ENCODE measurements around the gene IGFBP5. TPM values are rescaled to one million over a fixed set of nuclear protein-coding genes. Genes with fewer than 3 reads are reported as not detected.
A peak's percentile ranks its signal among the peaks of the same experiment; 100 is the strongest.

IGFBP5 gene
- total RNA-seq: 1,000 to 10,000 TPM in 6 of 7 donors, 100 to 1,000 TPM in 1; 718 to 3,214 (median 2,824) TPM
- 1,000 to 10,000 TPM in 1 of 2 donors, 100 to 1,000 TPM in 1; 929 to 1,464 TPM for polyA plus RNA-seq
- long read RNA-seq, donor 1, full-length matches to known transcripts: 29 of 4,249 reads
- long read RNA-seq, donor 1, partial matches to known transcripts: 15 of 4,249 reads
- long read RNA-seq, donor 1, other reads (novel, unspliced or antisense): 4,205 of 4,249 reads
- long read RNA-seq, donor 2, full-length matches to known transcripts: 116 of 132 reads
- long read RNA-seq, donor 2, partial matches to known transcripts: 11 of 132 reads
- long read RNA-seq, donor 2, other reads (novel, unspliced or antisense): 5 of 132 reads
- long read RNA-seq, donor 3, full-length matches to known transcripts: 372 of 2,547 reads
- long read RNA-seq, donor 3, partial matches to known transcripts: 96 of 2,547 reads
- long read RNA-seq, donor 3, other reads (novel, unspliced or antisense): 2,079 of 2,547 reads

- Histone ChIP-seq H3K36me3 (no peaks in the 10 kb centered on the region), H3K4me3 (peak within 1 kb of the TSS; percentile 80), H3K27ac (peak within 1 kb of the TSS; percentile 82 to 86), H3K4me1 (ENCODE audit: insufficient read depth) (peaks cover 17% of the 10 kb centered on the region), H3K27me3 (no peaks in the 10 kb centered on the region), H3K9me3 (no peaks in the 10 kb centered on the region)
- intact Hi-C loops (cut with DNase I): loop anchor here (5.0 to 10.0 kb wide), 12 partner anchors 162 to 1017 kb away; no protein-coding TSS in a partner anchor
- WGBS, 3 donors: 4 to 5% (median 5%) methylated on average over 16 of the region's 16 CpGs
- TF ChIP-seq, protein P1, sequence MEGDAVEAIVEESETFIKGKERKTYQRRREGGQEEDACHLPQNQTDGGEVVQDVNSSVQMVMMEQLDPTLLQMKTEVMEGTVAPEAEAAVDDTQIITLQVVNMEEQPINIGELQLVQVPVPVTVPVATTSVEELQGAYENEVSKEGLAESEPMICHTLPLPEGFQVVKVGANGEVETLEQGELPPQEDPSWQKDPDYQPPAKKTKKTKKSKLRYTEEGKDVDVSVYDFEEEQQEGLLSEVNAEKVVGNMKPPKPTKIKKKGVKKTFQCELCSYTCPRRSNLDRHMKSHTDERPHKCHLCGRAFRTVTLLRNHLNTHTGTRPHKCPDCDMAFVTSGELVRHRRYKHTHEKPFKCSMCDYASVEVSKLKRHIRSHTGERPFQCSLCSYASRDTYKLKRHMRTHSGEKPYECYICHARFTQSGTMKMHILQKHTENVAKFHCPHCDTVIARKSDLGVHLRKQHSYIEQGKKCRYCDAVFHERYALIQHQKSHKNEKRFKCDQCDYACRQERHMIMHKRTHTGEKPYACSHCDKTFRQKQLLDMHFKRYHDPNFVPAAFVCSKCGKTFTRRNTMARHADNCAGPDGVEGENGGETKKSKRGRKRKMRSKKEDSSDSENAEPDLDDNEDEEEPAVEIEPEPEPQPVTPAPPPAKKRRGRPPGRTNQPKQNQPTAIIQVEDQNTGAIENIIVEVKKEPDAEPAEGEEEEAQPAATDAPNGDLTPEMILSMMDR (IDR thresholded peaks at IDR 0.05): peak in 2 of 3 donors; percentile 36 to 42
- peak; percentile 80 for TF ChIP-seq POLR2A (IDR thresholded peaks at IDR 0.05)
- TF ChIP-seq EP300 (IDR thresholded peaks at IDR 0.05): no peak
- DNase-seq: peak; percentile 97 to 98 (median 98)
These were observed at the start of gene IGFBP5 for GRCh38 chr2:216695401-216695821. TSS of gene IGFBP5 (minus strand) at chr2:216695549. CDS start at chr2:216694775, 774 bp downstream.

DNA sequence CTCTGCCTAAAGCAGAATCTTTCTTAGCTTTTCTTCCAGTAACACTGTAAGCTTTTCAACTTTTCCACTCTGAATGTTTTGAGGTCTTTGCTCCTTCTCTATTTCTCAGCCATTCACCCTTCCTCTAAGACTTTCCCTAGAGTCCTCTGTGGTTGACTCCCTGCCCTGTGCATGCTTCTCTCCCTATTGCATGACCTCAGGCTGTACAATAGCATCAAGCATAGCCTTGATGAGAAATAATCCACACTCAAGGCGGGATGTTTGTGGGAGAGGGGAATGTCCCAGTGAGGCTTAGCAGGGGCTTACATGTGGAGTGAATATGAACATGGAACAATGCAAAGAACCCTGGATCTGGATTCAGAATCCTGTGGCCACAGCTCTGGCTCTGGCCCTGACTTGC, 48.4 kb upstream of the IGFBP5 start:
- H3K4me1 ChIP-seq (ENCODE audit: insufficient read depth): peaks cover 25% of the 10 kb centered on the region
- H3K9me3 ChIP-seq: no peaks in the 10 kb centered on the region
- TF ChIP-seq, protein P1 (IDR thresholded peaks at IDR 0.05): no peak
- TF ChIP-seq POLR2A (IDR thresholded peaks at IDR 0.05): no peak
- no peak for TF ChIP-seq EP300 (IDR thresholded peaks at IDR 0.05)
- 68 to 92% (median 76%) methylated on average over 1 of the region's 1 CpG for WGBS, 3 donors
- intact Hi-C loops (cut with DNase I): no loop called here
- no peak for DNase-seq
- H3K4me3 ChIP-seq: no peak overlapping the region
- no peaks in the 10 kb centered on the region for H3K27me3 ChIP-seq
- no peaks in the 10 kb centered on the region for H3K36me3 ChIP-seq
- H3K27ac ChIP-seq: no peak overlapping the region

GRCh38 chr2:216742411-216742810, 47.1 kb upstream of the IGFBP5 start:
- Histone ChIP-seq H3K9me3 (no peaks in the 10 kb centered on the region), H3K4me3 (no peak overlapping the region), H3K36me3 (no peaks in the 10 kb centered on the region), H3K27ac (no peak overlapping the region), H3K27me3 (no peaks in the 10 kb centered on the region), H3K4me1 (ENCODE audit: insufficient read depth) (peaks cover 26% of the 10 kb centered on the region)
- TF ChIP-seq EP300 (IDR thresholded peaks at IDR 0.05): no peak
- peak; percentile 4 for TF ChIP-seq POLR2A (IDR thresholded peaks at IDR 0.05)
- WGBS, 3 donors: 89 to 92% (median 89%) methylated on average over 3 of the region's 3 CpGs
- intact Hi-C loops (cut with DNase I): no loop called here
- peak in 2 of 5 donors; percentile 29 to 71 for DNase-seq

GRCh38 chr2:216741223-216741593, 45.9 kb upstream of the IGFBP5 start:
- Histone ChIP-seq H3K9me3 (no peaks in the 10 kb centered on the region), H3K27me3 (no peaks in the 10 kb centered on the region), H3K27ac (peak overlapping the region in 1 of 2 donors; percentile 82), H3K36me3 (no peaks in the 10 kb centered on the region), H3K4me1 (ENCODE audit: insufficient read depth) (peaks cover 26% of the 10 kb centered on the region), H3K4me3 (no peak overlapping the region)
- intact Hi-C loops (cut with DNase I): no loop called here
- WGBS, 3 donors: 29 to 58% (median 38%) methylated on average over 2 of the region's 2 CpGs
- TF ChIP-seq EP300 (IDR thresholded peaks at IDR 0.05): no peak
- no peak for TF ChIP-seq POLR2A (IDR thresholded peaks at IDR 0.05)
- TF ChIP-seq, protein P1 (IDR thresholded peaks at IDR 0.05): no peak
- no peak for DNase-seq
